ENCODE measurements around the gene CCDC89.

DNA sequence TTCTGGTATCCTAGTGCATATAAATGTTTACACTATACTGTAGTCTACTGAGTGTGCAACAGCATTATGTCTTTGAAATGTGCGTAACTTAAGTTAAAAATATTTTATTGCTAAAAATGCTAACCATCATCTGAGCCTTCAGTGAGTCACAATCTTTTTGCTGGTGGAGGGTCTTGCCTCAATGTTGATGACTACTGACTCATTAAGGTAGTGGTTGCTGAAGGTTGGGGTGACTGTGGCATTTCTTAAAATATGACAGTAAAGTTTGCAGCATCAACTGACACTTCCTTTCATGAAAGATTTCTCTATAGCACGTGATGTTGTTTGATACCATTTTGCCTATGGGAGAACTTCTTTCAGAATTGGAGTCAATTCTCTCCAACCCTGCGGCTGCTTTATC lies 12.6 kb downstream of the CCDC89 start:
- TF ChIP-seq, protein P1, sequence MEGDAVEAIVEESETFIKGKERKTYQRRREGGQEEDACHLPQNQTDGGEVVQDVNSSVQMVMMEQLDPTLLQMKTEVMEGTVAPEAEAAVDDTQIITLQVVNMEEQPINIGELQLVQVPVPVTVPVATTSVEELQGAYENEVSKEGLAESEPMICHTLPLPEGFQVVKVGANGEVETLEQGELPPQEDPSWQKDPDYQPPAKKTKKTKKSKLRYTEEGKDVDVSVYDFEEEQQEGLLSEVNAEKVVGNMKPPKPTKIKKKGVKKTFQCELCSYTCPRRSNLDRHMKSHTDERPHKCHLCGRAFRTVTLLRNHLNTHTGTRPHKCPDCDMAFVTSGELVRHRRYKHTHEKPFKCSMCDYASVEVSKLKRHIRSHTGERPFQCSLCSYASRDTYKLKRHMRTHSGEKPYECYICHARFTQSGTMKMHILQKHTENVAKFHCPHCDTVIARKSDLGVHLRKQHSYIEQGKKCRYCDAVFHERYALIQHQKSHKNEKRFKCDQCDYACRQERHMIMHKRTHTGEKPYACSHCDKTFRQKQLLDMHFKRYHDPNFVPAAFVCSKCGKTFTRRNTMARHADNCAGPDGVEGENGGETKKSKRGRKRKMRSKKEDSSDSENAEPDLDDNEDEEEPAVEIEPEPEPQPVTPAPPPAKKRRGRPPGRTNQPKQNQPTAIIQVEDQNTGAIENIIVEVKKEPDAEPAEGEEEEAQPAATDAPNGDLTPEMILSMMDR (tag by site-specific recombination; IDR thresholded peaks at IDR 0.05) = no peak
- TF ChIP-seq BCL11B (tag by site-specific recombination; IDR thresholded peaks at IDR 0.05; ENCODE audit: low read depth) (no peak), ZNF24 (tag by site-specific recombination; IDR thresholded peaks at IDR 0.05) (no peak), ZNF544 (tag by site-specific recombination; IDR thresholded peaks at IDR 0.05) (no peak), MZF1 (tag by site-specific recombination; IDR thresholded peaks at IDR 0.05; ENCODE audit: borderline replicate concordance) (no peak), YY1 (tag by site-specific recombination; IDR thresholded peaks at IDR 0.05) (no peak), YY2 (tag by site-specific recombination; IDR thresholded peaks at IDR 0.05) (no peak)
- TF ChIP-seq, protein P2, sequence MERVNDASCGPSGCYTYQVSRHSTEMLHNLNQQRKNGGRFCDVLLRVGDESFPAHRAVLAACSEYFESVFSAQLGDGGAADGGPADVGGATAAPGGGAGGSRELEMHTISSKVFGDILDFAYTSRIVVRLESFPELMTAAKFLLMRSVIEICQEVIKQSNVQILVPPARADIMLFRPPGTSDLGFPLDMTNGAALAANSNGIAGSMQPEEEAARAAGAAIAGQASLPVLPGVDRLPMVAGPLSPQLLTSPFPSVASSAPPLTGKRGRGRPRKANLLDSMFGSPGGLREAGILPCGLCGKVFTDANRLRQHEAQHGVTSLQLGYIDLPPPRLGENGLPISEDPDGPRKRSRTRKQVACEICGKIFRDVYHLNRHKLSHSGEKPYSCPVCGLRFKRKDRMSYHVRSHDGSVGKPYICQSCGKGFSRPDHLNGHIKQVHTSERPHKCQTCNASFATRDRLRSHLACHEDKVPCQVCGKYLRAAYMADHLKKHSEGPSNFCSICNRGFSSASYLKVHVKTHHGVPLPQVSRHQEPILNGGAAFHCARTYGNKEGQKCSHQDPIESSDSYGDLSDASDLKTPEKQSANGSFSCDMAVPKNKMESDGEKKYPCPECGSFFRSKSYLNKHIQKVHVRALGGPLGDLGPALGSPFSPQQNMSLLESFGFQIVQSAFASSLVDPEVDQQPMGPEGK (tag by site-specific recombination; IDR thresholded peaks at IDR 0.05) = no peak
- TF ChIP-seq, protein P3, sequence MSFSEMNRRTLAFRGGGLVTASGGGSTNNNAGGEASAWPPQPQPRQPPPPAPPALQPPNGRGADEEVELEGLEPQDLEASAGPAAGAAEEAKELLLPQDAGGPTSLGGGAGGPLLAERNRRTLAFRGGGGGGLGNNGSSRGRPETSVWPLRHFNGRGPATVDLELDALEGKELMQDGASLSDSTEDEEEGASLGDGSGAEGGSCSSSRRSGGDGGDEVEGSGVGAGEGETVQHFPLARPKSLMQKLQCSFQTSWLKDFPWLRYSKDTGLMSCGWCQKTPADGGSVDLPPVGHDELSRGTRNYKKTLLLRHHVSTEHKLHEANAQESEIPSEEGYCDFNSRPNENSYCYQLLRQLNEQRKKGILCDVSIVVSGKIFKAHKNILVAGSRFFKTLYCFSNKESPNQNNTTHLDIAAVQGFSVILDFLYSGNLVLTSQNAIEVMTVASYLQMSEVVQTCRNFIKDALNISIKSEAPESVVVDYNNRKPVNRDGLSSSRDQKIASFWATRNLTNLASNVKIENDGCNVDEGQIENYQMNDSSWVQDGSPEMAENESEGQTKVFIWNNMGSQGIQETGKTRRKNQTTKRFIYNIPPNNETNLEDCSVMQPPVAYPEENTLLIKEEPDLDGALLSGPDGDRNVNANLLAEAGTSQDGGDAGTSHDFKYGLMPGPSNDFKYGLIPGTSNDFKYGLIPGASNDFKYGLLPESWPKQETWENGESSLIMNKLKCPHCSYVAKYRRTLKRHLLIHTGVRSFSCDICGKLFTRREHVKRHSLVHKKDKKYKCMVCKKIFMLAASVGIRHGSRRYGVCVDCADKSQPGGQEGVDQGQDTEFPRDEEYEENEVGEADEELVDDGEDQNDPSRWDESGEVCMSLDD (tag by site-specific recombination; IDR thresholded peaks at IDR 0.05) = no peak
